HG03159 (cell line): Measurements from ENCODE around the gene FAP.

ENCODE experiments used
- ATAC-seq: cut with Tn5 transposase; IDR thresholded peaks from one replicate; pipeline ENCODE4 v1.9.1; 2021; ENCODE audit warnings: mild to moderate bottlenecking, moderate library complexity; ENCODE audit not compliant: unreplicated experiment

The FAP gene

DNA sequence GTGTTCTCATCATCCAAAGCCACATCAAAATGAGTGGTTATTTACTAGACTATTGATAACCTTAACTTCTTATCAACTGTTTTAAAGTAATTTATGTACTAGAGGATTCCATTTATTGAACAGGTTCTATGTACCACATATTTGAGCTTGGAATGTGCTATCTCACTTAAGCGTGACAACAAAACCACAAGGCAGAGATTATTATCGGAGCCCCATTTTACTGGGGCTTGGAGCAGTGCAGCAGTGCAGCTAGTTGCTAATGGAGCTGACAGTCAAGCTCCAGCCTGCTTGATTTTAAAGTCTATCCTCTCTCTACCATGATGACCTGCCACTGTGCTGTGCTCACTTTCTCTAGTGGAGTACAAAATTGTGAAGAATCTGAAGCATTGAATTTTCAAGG, 115.8 kb downstream of the FAP start:
- ATAC-seq, result no peak

DNA sequence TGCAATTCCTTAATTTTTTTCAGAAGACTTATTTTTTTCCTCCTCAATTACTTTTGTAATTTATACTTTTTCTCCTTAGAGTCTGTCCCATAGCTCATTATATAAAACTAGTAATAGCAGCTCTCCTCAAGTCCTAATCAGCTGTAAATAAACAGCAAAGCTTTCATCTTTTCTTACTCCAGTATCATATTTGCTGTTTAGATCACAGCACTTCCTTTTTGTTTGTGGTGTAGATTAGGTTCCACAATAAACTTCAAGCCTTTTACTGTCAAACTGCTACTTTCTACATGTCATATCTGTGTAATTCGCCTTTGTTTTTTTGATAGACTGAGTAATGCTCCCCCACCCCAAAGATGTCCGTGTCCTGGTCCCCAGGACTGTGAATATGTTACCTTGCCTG, 116.7 kb downstream of the FAP start:
- ATAC-seq, result peak; percentile 24

- peak; percentile 97 for ATAC-seq
These were observed 117.1 kb downstream of the FAP start for GRCh38 chr2:162126111-162126519.

- ATAC-seq, result no peak
These were observed 118.1 kb downstream of the FAP start for GRCh38 chr2:162125138-162125537.

DNA sequence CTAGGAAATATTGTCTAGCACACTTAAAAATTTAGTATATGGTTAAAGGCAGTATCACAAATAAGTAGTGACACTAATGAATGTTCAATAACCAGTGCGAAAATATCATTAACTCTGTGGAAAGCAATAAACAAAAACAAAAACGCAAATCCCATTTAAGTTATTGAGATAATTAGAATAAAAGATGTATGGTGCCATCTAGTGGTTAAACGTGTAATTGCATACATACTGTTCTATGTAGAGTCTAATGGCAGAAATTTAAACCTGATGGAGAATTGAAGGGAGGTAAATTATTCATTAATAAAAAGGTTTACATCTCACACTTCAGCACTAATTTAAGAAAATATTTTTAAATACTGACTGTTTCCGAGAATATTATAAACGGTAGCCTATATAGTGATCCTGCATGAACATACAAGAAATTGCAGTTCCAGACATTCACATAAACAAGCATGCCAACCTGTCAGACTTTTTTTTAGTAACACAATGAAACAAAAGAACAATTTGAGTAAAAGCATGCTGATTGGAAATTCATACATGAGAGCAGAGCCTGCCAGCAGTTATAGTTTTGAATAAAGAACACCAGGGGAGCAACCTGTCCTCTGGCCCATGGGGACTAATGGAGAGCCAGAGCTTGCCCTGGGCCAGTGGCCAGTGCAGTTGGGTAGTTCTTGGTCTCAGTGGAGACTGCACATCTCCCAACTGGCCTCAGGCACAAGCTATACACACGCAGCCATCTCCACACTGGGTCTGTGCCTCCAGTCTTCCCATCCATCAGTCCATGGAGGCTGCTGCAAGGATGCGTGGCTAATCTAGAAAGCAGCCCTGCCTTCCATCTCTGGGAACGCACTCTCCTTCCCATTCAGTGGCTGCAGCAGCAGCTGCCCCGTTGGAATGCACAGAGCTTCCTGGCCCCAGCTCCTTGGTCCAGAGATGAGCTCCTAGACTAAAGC, 119.2 kb downstream of the FAP start:
- no peak for ATAC-seq
